HG02852 (cell line): ENCODE data around the gene PTPN9.
A peak's percentile ranks its signal among the peaks of the same experiment; 100 is the strongest.
"Not testable (repeated sequence)": the region's sequence is repeated elsewhere in the genome, so short reads cannot be mapped to it uniquely, and the experiment has no call there.

Experiments
- ATAC-seq: cut with Tn5 transposase; IDR thresholded peaks from one replicate; pipeline ENCODE4 v1.9.1; 2021; ENCODE audit warnings: mild to moderate bottlenecking, moderate library complexity; ENCODE audit not compliant: unreplicated experiment

PTPN9 gene

DNA sequence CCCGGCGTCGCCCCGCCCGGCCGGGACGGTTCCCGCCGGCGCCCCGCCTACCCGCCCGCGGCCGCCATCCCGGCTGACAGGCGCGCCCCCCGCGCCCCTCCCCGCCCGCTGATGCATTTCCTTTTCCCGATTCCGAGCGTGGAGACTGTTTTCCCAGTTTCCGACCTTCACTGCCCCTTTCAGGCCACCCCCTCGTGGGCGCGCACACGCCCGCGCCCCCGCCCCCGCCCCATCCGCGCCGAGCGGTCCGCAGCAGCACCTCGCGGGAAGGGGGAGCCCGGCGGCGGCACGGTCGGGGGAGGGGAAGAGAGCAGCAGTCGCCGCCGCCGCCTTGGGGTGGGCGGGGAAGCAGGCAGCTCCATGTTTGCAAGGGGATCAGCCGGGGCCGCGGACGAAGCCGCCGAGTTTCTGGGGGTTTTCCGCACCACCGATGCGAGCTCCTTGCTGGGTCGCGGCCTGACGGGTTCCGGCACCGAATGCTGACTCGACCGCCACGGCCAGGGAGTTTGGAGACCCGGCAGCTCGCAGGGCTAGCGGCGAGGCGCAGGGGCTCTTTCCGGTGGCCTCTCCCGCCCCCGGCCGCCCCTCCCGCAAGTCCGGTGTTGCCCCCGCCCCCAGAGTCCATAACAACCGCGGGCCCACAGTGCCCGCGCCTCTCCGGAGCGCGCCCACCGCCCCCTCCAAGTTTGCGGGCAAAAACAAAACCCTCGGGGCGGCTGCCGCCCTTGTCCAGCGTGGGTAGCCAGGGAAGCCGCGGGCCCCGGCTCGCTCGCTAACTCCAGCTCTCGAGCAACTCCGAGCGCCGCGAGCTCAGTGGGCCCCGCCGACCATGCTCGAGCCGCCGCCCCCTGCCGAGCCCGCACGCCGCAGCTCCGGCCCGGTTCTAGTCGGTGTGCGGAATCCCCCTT is 124.4 kb downstream of the PTPN9 start:
- ATAC-seq, result no peak

DNA sequence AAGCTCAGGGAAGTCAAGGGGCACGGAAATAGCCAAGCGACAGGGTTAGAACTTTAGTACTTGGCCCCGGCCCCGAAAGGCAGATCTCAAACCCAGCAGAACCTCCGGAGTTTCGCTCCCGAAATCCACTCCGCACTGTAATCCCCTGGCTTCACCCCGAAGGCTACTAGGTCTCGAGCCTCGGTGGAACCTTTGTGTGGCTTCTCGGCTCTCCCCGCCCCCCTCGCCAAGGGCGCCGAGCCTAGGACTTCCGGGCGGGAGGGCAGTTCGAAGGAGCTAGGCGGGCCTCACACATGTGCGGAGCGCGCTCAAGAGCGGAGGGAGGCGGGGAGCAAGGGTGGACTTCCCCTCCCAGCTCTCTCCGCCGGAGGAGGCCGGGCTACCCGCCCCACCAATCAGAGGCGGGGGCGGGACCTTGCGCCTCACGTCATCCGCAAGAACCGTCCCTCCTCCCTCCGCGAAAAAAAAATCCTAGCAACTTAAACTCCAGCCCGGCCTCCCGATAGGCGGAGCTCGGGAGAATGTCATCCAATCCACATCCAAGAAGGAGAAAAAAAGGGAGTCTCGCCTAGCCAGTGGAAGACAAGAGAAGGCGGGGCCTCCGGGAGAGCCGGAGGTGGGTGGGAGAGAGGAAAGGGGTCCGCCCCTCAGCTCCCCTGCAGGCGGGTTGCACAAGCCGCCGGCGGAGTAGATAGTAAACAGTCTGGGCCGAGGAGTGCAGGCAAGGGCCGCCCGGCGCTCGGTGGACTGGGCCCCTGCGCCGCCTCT is 125.2 kb downstream of the PTPN9 start:
- peak; percentile 31 for ATAC-seq

DNA sequence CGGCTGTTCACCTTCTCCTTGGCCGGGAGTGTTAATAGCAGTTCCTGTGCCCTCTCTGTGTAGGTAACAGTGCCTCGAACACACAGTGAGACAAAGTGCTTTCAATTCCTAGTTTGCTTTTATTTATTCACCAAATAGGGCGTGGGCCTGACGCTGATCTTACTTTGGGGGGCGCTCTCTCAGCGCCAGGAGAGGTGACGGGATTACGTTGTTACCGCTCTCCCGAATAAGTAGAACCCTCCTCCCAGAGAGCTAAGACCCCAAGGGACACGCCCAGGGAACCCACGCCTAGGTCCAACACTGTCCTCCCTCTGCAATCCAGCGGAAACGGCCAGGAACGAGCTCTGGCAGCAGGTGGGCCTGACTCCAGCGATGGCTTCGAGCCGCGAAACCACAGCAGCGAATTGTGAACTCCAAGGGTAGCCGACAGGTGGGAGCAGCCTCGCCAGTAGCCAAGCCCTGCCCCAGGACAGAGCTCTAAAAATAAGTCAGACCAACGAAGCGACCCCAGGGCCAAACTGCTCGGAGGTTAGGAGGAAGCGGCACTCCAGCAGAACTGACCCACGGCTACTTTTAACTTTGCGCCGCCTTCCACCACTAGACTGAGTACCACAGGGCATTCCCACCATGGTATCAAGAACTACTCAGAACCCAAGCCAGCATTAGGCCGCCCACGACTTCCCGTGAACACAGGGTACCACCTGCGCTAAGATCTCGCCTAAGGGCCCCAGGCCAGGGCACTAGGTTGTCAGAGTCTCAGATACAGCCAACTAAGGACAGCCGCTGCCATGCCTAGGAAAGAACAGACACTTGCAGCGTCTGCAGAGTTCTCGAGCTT is 126.0 kb downstream of the PTPN9 start:
- ATAC-seq, result no peak

DNA sequence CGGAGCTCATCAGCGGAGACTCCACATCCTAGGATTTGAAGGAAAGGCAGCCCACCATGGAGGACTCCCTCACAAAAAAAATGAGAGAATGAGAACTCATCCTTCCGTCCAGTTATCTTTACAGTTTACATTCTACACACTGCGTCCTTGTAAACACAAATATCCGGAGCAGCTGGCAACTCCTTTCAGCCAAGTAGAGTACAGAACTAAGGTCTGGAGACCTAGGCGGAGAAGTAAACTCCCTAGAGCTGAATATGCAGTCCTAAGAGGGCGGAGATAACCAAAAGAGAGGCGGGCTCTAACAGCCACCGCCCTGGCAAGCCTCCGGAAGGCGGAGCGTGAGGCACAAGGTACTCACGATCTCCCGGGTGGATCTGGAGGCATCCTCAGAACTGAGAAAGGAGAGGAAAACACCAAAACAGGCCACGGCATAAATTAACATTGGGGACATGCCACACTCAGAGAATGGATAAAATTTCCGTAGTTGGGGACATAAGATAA is 126.7 kb downstream of the PTPN9 start:
- no peak for ATAC-seq

DNA sequence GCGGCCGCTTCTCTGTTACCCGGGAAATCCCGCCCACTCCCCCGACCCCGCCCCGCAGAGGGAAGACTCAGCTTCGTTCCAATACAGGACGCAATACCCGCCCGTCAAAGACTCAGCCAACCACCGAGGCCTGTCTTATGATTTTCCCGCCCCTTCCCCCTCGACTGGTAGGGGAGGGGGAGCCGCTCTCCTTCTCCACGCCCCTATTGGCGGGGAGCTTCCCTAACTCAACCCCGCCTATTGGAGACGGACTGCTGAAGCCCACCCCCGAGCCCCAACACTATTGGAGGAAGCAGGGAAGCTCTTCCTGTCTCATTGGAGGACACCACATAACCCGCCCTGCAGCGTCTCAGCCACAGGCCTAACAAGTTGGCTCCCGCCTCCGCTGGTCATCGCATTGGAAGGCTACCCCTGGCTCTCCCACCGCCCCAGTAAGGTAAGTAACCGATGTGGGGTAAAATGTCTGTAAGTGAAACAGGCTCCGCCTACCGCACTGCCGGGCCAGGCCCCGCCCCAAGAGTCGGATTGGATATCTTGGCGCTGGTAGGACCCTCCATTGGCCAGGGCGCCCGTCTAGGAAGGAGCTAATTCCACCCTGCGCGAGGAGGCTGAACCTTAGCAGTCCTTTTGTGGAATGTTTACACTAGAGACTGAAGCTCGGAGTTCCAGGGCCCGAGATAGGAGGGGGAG is 127.3 kb downstream of the PTPN9 start, which contains the start of gene SIN3A:
TSS of gene SIN3A (minus strand) at position 17 of the 690 bp plus-strand sequence. CDS start 21,315 bp downstream, outside the sequence.
- ATAC-seq, result peak; percentile 42

DNA sequence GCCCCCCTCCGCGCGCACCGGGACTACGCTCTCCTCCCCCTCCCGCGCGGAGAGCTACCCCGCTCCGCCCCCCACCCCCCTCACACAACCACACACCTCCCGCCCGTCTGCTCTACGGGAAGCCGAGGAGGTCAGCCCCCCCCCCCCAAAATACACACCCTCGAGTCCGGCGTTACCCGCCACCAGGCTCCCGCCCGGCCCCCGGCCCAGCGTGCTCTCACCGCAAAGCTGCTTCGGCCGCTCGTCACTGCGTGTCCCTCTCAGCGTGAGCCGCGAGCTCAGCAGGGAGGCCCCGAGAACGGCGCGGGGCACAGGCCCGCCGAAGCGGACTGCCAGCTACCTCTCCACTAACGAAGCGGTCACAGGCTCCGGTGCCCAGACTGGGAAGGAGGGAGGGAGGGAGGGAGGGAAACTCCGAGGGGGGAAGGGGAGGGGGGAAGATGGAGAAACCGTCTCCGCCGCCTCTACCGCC is 127.9 kb downstream of the PTPN9 start:
- ATAC-seq, result no peak

DNA sequence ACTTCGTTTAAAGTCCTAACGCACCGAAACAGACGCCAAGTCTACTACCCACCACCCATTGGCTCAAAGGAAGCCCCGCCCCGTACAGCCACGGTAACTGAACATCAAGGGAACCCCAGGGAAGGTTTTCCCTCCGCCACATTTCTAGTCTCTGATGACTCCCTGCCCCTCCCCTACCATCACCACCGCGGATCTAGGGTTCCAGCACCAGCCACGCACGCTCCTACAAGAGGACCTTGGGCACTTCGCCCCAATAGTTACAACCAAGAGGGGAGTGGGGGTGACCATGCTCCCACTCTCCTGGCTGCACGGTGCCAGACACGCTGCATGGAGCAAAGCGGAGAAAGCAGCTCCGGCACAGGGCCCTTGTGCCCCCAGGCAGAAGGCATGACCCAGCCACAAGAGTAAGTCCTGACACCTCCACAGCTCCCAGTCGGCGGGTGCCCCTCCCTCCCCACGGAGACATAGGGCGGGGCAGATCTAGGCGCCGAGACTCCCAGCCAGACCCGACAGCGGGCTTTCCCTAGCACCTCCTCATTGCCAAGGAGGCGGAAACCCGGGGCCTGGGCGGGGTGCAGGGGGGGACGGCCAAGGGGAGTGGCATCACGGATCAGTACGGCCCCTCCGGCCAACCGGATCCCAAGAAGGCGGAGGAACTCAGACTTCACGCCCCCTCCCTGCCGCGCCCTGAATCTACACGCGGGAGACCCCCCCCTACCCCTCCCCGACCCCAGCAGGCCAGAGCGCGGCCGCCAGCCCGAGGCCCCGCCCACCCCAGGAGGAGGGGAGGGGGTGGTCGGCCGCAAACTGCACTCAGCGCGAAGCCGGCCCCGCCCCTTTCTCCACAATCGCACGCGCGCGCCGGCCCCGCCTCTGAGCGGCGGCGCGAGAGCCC is 128.6 kb downstream of the PTPN9 start:
- peak; percentile 23 for ATAC-seq

DNA sequence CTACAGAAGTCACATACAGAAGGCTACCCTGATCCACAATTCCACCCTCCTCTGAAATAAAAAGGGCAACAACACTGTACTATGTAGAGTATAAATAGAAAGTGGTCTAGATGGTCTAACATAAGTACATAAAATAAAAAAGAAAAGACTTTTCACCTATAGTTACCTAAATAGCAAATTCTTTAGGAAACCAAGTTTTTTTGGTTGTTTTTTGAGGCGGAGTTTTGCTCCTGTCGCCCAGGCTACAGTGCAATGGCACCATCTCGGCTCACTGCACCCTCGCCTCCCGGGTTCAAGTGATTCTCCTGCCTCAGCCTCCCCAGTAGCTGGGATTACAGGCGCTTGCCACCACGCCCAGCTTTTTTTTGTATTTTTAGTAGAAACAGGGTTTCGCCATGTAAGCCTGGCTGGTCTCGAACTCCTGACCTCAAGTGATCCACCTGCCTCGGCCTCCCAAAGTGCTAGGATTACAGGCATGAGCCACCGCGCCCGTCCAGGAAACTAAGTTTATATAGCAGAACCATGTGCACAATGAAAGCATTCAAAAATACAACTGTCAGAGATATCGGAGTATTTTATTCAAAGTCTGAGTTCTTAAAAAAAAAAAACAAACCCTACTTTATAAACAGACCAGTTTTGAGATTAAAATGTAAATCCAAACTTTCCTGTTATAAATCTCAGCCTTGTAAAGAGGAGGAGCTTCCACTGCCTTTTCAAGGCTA is 129.4 kb downstream of the PTPN9 start:
- no peak for ATAC-seq

DNA sequence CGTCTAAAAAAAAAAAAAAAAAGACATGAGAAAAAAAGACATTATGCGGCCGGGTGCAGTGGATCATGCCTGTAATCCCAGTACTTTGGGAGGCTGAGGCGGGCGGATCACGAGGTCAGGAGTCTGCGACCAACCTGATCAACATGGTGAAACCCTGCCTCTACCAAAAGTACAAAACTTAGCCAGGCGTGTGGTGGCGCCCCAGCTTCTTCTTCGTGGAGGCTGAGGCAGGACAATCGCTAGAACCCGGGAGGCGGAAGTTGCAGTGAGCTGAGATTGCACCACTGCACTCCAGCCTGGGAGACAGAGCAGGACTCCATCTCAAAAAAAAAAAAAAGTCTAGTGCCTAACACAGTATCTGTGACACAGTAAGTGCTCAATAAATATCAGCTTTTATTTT is 130.9 kb downstream of the PTPN9 start:
- not testable (repeated sequence) for ATAC-seq

DNA sequence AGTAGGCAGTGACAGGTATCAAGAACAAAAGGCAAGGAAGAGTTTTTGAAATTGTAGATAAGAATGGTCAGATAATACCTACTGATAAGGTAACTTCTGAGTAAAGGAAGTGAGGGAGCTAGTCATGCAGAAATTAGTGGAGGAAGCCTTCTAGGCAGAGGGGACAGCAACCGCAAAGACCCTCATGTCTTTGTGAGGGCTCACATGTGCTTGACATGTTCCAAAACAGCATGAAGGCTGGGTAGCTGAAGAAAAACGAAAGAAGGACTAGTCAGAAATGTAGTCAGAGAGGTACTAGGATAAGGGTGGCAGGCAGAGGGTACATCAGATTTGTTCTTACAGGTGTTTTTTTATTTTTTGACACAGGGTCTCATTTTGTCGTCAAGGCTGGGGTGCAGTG is 133.0 kb downstream of the PTPN9 start:
- no peak for ATAC-seq

DNA sequence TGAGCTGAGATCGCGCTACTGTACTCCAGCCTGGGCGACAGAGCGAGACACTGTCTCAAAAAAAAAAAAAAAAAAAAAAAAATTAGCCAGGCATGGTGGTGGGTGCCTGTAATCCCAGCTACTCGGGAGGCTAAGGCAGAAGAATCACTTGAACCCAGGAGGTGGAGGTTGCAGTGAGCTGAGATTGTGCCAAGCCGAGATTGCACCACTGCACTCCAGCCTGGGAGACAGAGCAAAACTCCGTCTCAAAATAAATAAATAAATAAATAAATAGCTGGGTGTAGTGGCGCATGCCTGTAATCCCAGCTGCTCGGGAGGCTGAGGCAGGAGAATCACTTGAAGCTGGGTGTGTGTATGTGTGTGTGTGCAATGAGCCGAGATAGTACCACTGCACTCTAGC is 133.8 kb downstream of the PTPN9 start:
- not testable (repeated sequence) for ATAC-seq

DNA sequence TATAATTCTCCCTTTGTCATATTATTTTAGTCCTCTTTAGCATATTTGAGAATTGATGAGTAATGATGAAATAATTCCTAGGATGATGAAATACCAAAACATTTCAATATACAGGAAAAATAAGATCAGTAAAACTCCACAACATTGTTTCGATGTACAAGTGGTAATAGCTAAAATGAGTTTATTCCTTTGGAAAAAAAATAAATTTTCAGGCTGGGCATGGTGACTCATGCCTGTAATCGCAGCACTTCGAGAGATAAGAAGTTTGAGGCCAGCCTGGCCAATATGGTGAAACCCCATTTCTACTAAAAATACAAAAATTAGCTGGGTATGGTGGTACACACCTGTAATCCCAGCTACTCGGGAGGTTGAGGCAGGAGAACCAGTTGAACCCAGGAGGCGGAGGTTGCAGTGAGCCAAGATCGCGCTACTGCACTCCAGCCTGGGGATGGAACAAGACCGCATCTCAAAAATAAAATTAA is 135.1 kb downstream of the PTPN9 start:
- ATAC-seq, result not testable (repeated sequence)

DNA sequence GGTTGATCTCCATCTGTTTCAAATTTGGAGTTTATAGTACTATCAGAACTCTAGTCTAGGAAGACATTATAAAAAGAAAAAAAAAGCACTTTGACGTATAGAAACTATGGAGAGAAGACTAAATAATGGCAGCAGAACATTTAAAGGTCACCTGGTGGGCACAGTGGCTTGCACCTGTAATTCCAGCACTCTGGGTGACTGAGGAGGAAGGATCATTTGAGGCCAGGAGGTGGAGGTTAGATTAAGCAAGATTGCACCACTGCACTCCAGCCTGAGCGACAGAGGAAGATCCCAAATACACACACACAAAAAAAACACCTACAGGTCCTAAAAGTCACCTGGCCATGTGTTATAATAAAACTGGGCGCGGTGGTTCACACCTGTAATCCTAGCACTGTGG is 141.4 kb downstream of the PTPN9 start:
- no peak for ATAC-seq

DNA sequence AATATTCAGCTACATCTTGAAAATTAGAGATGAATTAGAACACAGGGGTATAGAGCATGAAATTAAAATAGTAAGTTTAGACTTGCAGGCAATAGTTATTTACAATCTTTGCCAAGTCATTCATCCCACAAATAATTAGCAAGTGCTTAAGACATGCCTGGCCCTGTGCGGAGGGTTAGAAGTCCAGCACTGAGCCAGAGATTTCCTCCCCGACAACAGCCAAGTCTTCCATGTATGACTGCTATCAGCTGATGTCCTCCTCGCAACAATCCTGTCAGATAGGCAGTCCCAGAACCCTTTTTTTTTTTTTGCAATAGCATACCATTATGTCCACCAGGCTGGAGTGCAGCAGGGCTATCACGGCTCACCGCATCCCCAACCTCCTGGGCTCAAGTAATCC is 142.2 kb downstream of the PTPN9 start:
- no peak for ATAC-seq

DNA sequence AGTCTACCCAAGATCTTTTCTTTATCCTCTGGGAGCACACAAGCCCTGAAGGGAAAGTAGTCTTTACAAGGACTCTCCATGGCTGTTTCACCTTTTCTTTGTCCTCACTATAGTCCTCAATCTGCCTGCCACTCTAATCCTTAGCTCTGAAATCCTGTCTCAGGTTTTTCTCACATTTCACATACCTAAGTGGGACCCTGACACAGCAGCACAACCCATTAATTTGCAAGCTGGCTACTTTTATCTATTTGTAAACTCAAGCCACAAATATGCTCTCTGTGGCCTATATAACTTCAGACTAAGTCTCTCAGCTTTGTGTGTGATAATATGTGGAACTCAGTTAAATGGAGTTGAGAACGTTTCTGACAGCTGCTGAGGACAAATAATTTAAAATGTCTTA is 147.4 kb downstream of the PTPN9 start:
- ATAC-seq, result no peak

DNA sequence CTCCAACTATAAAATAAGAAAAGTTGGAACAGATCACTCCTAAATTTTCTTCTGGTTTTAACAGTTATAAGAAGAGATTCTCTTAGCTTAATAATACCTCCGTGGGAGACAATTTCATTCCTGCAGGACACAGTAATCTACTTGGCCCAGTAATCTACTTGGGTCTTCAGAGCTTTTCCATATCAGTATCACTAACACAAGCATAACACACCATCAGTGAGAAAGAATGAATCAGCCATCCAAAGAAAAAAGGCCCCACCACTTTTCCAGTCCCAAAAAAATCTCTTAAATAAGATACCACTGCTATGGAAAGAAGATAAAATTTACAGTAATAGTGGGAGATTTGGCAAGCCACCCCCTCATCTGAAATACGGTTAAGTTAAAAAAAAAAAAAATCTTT is 147.8 kb downstream of the PTPN9 start:
- ATAC-seq, result no peak

DNA sequence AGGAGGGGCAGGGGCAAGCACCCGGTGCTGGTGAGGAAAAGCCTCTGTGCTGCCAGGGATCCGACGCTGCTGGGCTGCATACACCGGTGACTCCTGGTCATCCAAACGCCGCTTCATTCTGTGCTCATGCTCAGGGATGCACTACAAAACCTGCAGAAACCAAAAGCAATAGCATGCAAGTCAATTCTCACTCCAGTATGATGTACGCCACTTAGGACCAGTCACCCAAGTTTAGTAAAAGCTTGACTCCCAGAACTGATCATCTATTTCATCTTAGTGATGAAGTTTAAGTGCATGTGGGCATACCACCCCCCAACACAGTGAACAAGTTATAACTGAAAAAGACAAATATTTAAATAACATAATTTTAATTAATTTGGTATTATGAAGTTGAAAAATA is 148.9 kb downstream of the PTPN9 start:
- no peak for ATAC-seq

DNA sequence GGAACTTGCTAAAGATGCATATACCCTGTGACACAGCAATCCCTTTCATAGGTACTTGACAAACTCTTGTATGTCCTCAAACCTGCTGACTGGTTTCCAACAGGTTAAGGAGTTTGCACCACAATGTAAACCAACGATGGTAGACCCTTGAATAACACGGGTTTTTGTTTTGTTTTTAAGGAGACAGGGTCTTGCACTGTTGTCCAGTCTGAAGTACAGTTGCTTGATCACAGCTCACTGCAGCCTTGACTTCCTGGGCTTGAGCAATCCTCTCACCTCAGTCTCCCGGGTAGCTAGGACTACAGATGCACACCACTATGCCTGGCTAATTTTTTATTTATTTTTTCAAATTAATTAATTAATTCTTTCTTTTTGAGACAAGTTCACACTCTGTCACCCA is 151.0 kb downstream of the PTPN9 start:
- ATAC-seq, result no peak
